Ovary (tissue), 3 donors: ENCODE data around the gene MID1.

ENCODE experiments used
- CTCF ChIP-seq, 3 donors: fragments of 450-650 bp in 2 of 3; fragments of 200-600 bp in 1 of 3; IDR thresholded peaks; one replicate each; pipeline versions ENCODE4 v1.5.1 to v1.8.0; 2016 to 2022; ENCODE audit warnings: antibody characterized with exemption in 3 of 3, mild to moderate bottlenecking in 1 of 3
- EP300 ChIP-seq: sonication (generic); formaldehyde crosslinking; IDR thresholded peaks from one replicate; pipeline ENCODE4 v1.6.1; 2017; ENCODE audit warnings: antibody characterized with exemption
- POLR2A ChIP-seq: fragments of 450-650 bp; IDR thresholded peaks from one replicate; pipeline ENCODE4 v1.6.1; 2017; ENCODE audit warnings: antibody characterized with exemption, mild to moderate bottlenecking, moderate library complexity
- donor health status: DM: no; HTN: no; CAD: no.

DNA sequence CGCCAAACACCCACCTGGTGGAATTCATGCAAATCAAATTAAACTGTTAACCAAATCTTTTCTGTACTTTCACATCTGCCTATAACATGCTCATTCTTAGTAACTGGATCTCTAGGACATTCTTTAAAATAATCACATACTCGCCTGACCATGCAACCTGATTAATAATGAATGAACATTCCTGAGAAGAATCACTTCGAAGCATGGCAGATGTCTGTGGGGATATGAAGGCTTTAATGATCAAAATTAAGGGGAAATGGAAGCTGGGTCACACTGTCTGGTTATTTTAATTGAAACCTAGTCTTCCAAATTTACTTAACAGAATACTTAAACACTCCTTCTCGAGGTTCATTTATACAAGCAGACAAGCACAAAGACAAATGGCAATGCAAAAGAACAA, 44.2 kb downstream of the MID1 start:
- TF ChIP-seq POLR2A, result no peak
- no peak for TF ChIP-seq CTCF (IDR thresholded peaks at IDR 0.05)
- TF ChIP-seq EP300, result no peak
